ENCODE results near the gene IPCEF1.

The IPCEF1 gene

GRCh38 chr6:154289818-154290508 lies 66.6 kb downstream of the IPCEF1 start:
- DNase-seq, result no peak

GRCh38 chr6:154285826-154286225 lies 70.8 kb downstream of the IPCEF1 start:
- DNase-seq, result no peak

GRCh38 chr6:154284313-154284853 lies 72.2 kb downstream of the IPCEF1 start:
- DNase-seq, result no peak

- DNase-seq, result no peak
These were observed 76.1 kb downstream of the IPCEF1 start for GRCh38 chr6:154280521-154280920.

DNA sequence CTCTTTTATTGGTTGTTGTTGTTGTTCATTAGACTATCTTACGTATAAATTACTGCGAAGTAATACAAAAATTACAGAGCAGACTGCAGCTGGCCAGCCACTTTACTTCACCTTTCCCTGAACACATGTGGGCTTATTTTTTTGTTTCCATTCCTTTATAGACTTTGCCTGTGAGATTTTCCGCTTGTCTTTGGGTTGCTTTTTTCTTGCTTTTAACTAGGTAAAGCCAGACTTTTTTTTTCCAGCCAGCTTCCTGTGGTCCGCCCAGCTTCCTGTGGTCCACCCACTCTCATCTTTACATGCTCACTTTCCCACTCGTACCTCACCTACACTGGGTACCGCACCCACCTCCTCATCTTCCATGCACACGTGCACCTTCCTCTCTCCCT lies 79.0 kb downstream of the IPCEF1 start:
- no peak for DNase-seq

DNA sequence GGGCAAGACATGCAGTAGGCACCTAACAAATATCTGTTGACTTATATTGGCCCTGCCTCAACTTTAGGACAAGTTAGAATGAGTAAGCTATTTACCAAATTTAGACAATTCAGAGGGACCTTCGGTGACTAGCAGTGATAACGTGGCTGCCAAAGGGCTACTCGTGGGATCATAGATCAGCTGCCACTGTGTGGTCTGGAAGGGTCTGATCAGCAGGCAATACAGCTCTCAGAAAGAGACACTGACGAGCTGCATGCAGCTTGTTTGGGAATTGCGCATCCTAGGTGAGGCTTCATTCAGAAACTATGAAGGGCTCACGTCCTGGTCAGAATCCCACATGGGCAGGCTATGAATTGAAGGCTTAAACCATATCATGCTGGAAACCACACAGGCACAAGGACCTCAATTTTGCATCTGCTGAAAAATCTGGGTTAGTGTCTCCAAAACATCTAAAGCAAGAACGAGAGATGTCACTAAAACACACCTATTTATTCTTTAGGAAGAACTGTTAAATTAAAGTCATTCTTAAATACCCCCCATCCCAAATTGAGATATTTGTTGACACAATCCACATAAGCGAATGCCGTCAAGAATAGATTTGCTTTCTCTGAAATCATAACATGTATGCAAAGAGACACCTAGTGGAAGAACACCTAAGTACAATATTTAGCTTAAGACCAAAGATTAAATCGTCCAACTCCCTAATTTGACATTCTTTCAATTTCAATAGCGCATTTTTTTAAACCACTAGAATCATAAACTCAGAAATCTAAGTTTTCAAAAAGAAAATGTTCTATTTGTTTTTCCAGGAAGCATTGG lies 79.6 kb downstream of the IPCEF1 start:
- DNase-seq, result no peak

- DNase-seq, result no peak
These were observed 82.4 kb downstream of the IPCEF1 start for GRCh38 chr6:154274168-154274567.

DNA sequence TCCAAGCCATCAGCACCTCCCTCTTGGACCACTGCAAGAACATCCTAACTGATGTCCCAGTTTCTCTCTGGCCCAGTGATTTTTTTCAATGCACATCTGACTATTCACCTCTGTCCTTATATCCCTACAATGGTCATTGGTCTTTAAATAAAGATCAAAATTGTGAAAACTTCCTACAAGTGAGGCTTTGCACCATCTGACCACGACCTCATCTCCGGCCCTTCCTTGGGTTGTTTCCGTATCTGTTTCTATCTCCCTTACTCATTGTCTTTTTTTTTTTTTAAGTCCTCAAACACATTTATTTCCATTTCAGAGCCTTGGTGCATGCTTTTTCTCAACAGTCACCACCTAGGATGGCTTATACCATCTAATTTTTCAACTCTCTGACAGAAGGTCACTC lies 88.1 kb downstream of the IPCEF1 start:
- no peak for DNase-seq

DNA sequence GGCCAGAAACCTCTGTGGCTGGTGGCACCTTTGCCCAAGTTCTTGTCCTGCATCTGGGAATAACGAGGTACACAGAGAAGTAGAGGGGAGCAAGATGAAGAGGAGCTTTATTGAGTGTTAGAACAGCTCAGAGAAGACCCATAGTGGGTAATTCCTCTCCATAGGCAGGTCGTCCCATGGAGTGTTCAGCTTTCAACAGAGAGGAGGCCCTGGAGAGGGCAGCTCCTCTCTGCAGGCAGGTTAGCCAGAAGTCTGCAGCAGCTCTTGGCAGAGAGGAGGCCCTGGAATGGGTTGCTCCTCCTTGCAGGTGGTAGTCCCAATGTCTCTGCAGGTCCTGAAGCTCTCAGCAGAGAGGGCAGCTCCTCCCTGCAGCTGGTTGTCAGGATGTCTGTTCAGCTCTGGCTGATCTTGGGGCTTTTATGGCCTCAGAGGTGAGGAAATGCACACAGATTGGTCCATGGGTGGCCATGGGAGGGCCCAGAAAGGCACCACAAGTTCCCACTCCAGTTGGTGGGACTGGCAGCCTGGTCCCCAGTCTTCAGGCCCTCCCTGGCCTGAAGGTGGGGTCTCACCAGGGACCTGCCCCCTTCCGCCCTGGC lies 89.0 kb downstream of the IPCEF1 start:
- DNase-seq, result no peak

DNA sequence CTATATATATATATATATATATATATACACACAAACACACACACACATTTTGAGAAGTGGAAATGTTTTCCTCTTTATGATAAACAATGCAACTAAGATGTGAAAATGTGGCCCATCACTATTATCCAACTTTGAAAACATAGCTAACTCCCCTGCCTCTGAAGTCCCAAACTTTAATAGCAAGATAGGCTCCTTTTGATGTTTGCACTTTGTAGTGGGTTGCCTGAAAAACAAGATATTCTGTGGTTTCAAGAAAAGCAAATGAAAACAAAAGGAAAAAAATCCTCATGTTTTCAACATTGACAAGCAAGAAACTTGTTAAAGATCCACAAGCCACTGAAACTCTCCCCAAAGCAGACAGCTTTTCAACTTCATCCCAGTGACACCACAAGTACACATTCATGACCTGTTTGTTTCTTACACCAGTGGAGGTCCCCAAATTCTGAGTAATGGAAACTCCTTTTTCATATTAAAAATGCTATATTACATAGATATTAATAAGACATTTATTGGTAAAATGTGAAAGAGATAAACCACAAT lies 90.0 kb downstream of the IPCEF1 start:
- DNase-seq, result no peak

DNA sequence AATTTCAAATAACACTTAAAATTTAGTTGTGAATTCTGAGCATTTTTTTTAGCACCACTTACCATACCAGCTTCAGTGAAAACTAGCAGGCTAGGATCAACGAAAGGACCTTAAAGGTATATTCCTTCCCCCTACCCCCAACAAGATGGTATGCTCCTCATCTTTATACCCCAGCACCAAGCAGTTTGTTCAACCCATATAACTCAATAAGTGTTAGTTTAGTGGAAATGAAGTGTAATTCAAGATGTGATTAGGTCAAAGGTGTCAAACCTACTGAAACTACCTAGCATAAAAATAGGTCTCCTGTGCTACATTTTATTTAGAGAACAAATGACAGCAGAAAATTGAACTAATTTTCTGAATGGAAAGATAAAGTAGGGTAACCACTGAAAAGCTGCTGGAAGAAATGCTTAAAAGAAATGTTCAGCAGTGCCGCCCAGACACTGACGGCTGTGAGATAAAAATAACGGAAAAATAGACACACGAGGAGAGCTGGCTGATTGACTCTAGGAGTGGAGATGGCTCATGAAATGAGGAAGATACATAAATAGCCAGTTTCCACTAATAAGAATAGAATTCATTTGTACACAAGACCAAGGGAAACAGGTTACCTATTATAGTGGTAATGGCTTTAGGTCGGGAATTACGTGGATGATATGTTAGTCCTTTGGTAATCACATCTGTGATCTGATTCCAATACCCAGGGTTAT lies 94.8 kb downstream of the IPCEF1 start:
- DNase-seq, result no peak

DNA sequence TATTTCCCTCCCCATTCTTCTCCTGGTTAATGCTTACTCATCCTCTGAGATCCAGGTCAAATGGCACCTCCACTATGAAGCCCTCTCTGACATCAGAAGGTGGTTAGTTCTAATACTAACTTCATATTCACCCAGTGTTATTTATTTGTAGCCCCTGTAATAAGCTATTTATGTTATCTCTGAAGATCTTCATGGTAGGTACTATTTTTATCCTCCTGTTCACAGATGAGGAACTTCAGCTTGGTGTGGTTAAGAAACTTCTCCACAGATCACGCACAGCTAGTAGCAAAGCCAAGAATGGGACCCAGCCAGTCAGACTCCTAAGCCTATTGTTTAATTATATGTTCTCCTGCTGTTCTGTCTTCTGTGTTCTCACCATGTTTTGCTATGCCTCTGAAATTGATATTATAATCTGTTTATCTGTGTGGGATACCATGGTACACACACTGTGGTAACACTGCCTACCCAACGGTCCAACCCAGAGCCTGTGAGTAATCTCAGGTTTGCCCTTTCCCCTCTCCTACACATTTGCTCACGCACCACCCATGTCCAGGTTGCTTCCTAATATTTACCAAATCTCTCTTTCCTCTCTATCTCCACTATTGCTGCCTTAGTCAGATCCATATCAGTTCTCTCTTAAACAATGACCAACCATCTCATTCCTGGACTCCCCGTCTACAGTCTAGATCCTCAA lies 98.4 kb downstream of the IPCEF1 start:
- DNase-seq, result no peak

- DNase-seq, result no peak
These were observed 99.5 kb downstream of the IPCEF1 start for GRCh38 chr6:154257067-154257466.

- no peak for DNase-seq
These were observed 103.9 kb downstream of the IPCEF1 start for GRCh38 chr6:154252678-154253077.

GRCh38 chr6:154251116-154251515 lies 105.5 kb downstream of the IPCEF1 start:
- no peak for DNase-seq

DNA sequence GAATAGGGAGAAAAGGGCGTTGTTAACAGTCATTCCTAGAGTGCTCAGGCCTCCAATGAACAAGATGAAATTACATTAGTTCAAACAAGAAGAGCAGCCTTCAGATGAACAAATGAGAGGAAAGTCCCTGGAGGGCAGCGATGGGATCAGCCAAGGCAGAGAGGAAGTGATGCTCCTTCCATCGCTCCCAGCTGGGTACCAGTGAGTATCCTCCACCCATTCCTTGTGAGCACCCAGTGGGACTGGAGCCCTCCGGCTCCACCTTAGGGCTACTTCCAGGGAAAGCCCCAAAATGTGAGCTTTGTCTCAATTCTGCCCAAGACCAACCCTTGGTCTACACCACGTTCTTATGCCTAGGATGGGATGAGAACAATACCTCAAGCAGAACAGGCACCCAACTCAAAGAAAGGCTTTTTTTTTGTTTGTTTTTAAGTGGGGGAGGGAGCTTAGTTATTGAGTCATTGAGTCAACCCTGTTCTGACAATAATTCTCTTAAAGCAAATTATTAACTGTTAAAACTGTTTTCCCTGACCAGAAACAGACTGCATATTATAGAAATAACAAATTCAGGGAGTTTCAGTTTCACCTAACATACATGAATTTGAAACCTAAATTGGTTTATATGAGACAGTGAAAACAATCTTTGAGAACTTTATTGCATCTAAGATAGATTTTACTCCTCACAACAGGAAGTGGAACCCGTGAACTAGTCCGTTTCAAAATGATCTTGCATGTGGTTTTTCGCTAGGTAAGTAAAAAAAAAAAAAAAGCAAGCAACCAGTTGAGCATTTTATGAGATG lies 106.9 kb downstream of the IPCEF1 start:
- DNase-seq, result peak; percentile 43

GRCh38 chr6:154247119-154247861 lies 109.3 kb downstream of the IPCEF1 start:
- no peak for DNase-seq

GRCh38 chr6:154246723-154247118 lies 109.9 kb downstream of the IPCEF1 start:
- DNase-seq, result no peak

- no peak for DNase-seq
These were observed 111.1 kb downstream of the IPCEF1 start for GRCh38 chr6:154245506-154245905.

All from activated CD4-positive, CD25-positive, alpha-beta regulatory T cell treated with anti-CD3 and anti-CD28 coated beads, Interleukin-2, amount 50 U/mL, for 72 hours (primary cell).